HuH-7 (cell line): ENCODE results near the gene TMPRSS2.

ENCODE experiments used
- DNase-seq: peaks from one replicate; pipeline ENCODE4 v3.0.0; 2011; ENCODE audit warnings: low spot score

TMPRSS2 gene

GRCh38 chr21:41447356-41447755 lies 60.6 kb downstream of the TMPRSS2 start:
- DNase-seq, result no peak

- no peak for DNase-seq
Observed at GRCh38 chr21:41446586-41446985, 61.4 kb downstream of the TMPRSS2 start.

- no peak for DNase-seq
Observed at GRCh38 chr21:41445465-41445862, 62.5 kb downstream of the TMPRSS2 start.

- no peak for DNase-seq
Observed at GRCh38 chr21:41444703-41445464, 63.1 kb downstream of the TMPRSS2 start.

- no peak for DNase-seq
Observed at GRCh38 chr21:41443562-41443961, 64.4 kb downstream of the TMPRSS2 start.

GRCh38 chr21:41442481-41443186 lies 65.3 kb downstream of the TMPRSS2 start:
- no peak for DNase-seq

- no peak for DNase-seq
Observed at GRCh38 chr21:41441546-41441945, 66.4 kb downstream of the TMPRSS2 start.

GRCh38 chr21:41439248-41439647 lies 68.7 kb downstream of the TMPRSS2 start:
- no peak for DNase-seq

- DNase-seq, result no peak
Observed at GRCh38 chr21:41438425-41439113, 69.4 kb downstream of the TMPRSS2 start.

- DNase-seq, result no peak
Observed at GRCh38 chr21:41437729-41438128, 70.2 kb downstream of the TMPRSS2 start.

- no peak for DNase-seq
Observed at GRCh38 chr21:41435706-41436105, 72.3 kb downstream of the TMPRSS2 start.

- DNase-seq, result no peak
Observed at GRCh38 chr21:41433566-41433965, 74.4 kb downstream of the TMPRSS2 start.

- DNase-seq, result no peak
Observed at GRCh38 chr21:41432562-41433460, 75.1 kb downstream of the TMPRSS2 start.

GRCh38 chr21:41431788-41432548 lies 76.0 kb downstream of the TMPRSS2 start:
- DNase-seq, result no peak

- no peak for DNase-seq
Observed at GRCh38 chr21:41429925-41430491, 78.0 kb downstream of the TMPRSS2 start.

GRCh38 chr21:41429305-41429704 lies 78.7 kb downstream of the TMPRSS2 start:
- no peak for DNase-seq

GRCh38 chr21:41428847-41429246 lies 79.1 kb downstream of the TMPRSS2 start:
- DNase-seq, result no peak

- DNase-seq, result no peak
Observed at GRCh38 chr21:41428311-41428710, 79.6 kb downstream of the TMPRSS2 start.

GRCh38 chr21:41427556-41427955 lies 80.4 kb downstream of the TMPRSS2 start:
- no peak for DNase-seq

GRCh38 chr21:41426676-41427404 lies 81.1 kb downstream of the TMPRSS2 start:
- DNase-seq, result no peak
